ENCODE results near the gene FNDC10. TPM values are rescaled to one million over a fixed set of nuclear protein-coding genes. Genes with fewer than 3 reads are reported as not detected.

Gene FNDC10
- total and polyA plus RNA-seq, 10 of the 15 experiments (the other 5 are each of a cell fraction or from before 2014, with no cell fraction given), result 0.05 to 1.3 (median 0.25) TPM; not detected in 4

DNA sequence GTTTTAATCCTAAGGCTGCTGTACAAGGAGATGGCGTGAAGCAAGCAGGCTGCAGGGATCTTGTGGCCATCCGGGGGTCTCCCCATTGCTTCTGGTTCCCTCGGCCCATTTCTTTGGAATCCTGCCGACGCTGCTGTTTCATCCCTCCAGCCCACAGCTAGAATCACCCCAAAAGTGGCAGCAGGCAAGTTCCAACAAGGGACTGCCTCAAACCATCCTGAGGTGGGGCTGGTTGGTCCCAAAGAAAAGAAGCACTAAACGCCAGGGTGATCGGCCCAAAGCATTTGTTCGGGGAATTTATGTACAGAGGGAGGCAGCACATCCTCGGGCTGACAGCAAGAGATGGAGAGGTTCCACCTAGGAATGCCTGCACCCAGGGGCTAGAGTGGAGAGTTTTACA is 10.9 kb upstream of the FNDC10 start:
- intact Hi-C loops (cut with micrococcal nuclease; ENCODE audit: unreplicated experiment), result no loop called here
- H3K4me1 ChIP-seq (ENCODE audit: control insufficient read depth, insufficient read depth, low read length), result peaks cover 13% of the 10 kb centered on the region
- RAD21 ChIA-PET (ENCODE audit: unreplicated experiment), result no interaction called here
- H3K27me3 ChIP-seq (replicated peaks in 1 of 2; ENCODE audit: control insufficient read depth in 2 of 2, insufficient read depth in 2 of 2, low read length in 1 of 2), result no peaks in the 10 kb centered on the region
- no peak for TF ChIP-seq SRF (IDR thresholded peaks at IDR 0.05; ENCODE audit: low read depth in 2 of 2, low read length in 2 of 2)
- TF ChIP-seq SMC3 (IDR thresholded peaks at IDR 0.05; ENCODE audit: borderline replicate concordance, low read length), result no peak
- no peak for TF ChIP-seq GATAD2B (conservative IDR thresholded peaks at IDR 0.05; ENCODE audit: low read depth)
- no peak for TF ChIP-seq SMAD1 (IDR thresholded peaks at IDR 0.05; ENCODE audit: low read depth, partially characterized antibody)
- TF ChIP-seq, protein P1, sequence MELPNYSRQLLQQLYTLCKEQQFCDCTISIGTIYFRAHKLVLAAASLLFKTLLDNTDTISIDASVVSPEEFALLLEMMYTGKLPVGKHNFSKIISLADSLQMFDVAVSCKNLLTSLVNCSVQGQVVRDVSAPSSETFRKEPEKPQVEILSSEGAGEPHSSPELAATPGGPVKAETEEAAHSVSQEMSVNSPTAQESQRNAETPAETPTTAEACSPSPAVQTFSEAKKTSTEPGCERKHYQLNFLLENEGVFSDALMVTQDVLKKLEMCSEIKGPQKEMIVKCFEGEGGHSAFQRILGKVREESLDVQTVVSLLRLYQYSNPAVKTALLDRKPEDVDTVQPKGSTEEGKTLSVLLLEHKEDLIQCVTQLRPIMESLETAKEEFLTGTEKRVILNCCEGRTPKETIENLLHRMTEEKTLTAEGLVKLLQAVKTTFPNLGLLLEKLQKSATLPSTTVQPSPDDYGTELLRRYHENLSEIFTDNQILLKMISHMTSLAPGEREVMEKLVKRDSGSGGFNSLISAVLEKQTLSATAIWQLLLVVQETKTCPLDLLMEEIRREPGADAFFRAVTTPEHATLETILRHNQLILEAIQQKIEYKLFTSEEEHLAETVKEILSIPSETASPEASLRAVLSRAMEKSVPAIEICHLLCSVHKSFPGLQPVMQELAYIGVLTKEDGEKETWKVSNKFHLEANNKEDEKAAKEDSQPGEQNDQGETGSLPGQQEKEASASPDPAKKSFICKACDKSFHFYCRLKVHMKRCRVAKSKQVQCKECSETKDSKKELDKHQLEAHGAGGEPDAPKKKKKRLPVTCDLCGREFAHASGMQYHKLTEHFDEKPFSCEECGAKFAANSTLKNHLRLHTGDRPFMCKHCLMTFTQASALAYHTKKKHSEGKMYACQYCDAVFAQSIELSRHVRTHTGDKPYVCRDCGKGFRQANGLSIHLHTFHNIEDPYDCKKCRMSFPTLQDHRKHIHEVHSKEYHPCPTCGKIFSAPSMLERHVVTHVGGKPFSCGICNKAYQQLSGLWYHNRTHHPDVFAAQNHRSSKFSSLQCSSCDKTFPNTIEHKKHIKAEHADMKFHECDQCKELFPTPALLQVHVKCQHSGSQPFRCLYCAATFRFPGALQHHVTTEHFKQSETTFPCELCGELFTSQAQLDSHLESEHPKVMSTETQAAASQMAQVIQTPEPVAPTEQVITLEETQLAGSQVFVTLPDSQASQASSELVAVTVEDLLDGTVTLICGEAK (IDR thresholded peaks at IDR 0.05; ENCODE audit: borderline replicate concordance), result no peak
- TF ChIP-seq MTA3 (IDR thresholded peaks at IDR 0.05; ENCODE audit: borderline replicate concordance, low read length), result no peak
- TF ChIP-seq CHD2 (IDR thresholded peaks at IDR 0.05; ENCODE audit: borderline replicate concordance, low read depth, low read length), result no peak
- TF ChIP-seq ZZZ3 (IDR thresholded peaks at IDR 0.05; ENCODE audit: control insufficient read depth, insufficient read length, low read depth), result no peak
- no peak for TF ChIP-seq CREM (IDR thresholded peaks at IDR 0.05; ENCODE audit: low read depth)
- no peak for TF ChIP-seq ZNF622 (IDR thresholded peaks at IDR 0.05)
- no peak for TF ChIP-seq ESRRA (IDR thresholded peaks at IDR 0.05; ENCODE audit: low read length)
- H3K4me2 ChIP-seq (ENCODE audit: control insufficient read depth, insufficient read depth), result no peak overlapping the region
- no peaks in the 10 kb centered on the region for H3K9me3 ChIP-seq (replicated peaks; ENCODE audit: control insufficient read depth, insufficient read depth, low read length)
- no peak overlapping the region for H3K9ac ChIP-seq (ENCODE audit: control insufficient read depth, insufficient read depth, low read length)
- no peak for ATAC-seq
- no TSS peak for BruUV-seq (replicated peaks)
- 0 out of 2 replicates have a peak, but pooled peaks cover 3% of the 10 kb centered on the region for H4K20me1 ChIP-seq (ENCODE audit: control insufficient read depth, insufficient read depth)
- POLR2A ChIA-PET, result no interaction called here
- in situ Hi-C loops (cut with MboI), result no loop called here
- peaks cover 0 to 2% of the 10 kb centered on the region in 2 experiments; a peak in 1 of 4 replicates for H3K36me3 ChIP-seq (ENCODE audit: control insufficient read depth in 2 of 2, insufficient read depth in 2 of 2, low read length in 1 of 2)
- H3K79me2 ChIP-seq (ENCODE audit: control insufficient read depth, insufficient read depth, low read length), result peaks cover 3% of the 10 kb centered on the region
- no peak for FAIRE-seq
- SMC1A ChIA-PET (ENCODE audit: uncharacterized antibody, unreplicated experiment), result no interaction called here
- no peak overlapping the region for H3K4me3 ChIP-seq
- no peak for DNase-seq (ENCODE audit: low read depth, low spot score)
- 56% methylated on average over 9 of the region's 9 CpGs for WGBS (ENCODE audit: insufficient coverage, insufficient replicate concordance, low lambda C conversion rate, missing lambda C conversion rate)
- CTCF ChIA-PET, result no interaction called here
- no peak overlapping the region for H3K27ac ChIP-seq (ENCODE audit: control insufficient read depth, insufficient read depth)
- H2AFZ ChIP-seq (ENCODE audit: control insufficient read depth, low read depth, low read length), result no peak overlapping the region
